Iris pigment epithelial cell (primary cell): ENCODE data around the gene RANBP2.

Experiments
- DNase-seq: peaks from one replicate; pipeline ENCODE4 v3.0.0-alpha.2; 2011; ENCODE audit warnings: low read depth

Gene RANBP2

DNA sequence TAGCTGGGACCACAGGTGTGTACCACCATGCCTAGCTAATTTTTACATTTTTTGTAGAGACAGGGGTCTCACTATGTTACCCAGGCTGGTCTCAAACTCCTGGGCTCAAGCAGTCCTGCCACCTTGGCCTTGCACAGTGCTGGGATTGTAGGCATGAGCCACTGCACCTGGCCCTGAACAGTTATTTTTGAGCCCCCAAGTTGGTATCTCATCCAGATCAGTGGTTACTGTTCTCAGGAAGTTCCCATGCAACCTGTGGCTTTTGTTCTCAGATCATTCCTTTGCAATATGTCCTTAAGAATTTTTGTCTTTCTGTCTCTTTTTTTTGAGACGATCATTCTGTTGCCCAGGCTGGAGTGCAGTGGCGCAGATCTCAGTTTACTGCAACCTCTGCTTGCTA lies 59.6 kb downstream of the RANBP2 start:
- no peak for DNase-seq

DNA sequence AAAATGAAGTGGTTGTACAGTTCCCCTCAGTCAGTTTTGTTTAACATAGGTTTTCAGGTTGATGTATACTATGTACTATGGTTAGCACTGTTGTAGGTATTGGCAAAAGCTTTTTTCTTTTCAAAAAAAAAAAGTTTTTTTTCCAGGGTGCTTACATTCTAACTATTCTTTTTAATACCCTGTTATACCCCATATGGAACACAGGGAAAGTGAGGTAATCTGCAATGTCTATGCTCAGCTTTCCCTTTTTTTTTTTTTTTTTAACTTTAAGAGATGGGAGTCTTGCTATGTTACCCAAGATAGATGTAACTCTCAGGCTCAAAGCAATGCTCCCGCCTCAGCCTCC lies 66.7 kb downstream of the RANBP2 start:
- no peak for DNase-seq

DNA sequence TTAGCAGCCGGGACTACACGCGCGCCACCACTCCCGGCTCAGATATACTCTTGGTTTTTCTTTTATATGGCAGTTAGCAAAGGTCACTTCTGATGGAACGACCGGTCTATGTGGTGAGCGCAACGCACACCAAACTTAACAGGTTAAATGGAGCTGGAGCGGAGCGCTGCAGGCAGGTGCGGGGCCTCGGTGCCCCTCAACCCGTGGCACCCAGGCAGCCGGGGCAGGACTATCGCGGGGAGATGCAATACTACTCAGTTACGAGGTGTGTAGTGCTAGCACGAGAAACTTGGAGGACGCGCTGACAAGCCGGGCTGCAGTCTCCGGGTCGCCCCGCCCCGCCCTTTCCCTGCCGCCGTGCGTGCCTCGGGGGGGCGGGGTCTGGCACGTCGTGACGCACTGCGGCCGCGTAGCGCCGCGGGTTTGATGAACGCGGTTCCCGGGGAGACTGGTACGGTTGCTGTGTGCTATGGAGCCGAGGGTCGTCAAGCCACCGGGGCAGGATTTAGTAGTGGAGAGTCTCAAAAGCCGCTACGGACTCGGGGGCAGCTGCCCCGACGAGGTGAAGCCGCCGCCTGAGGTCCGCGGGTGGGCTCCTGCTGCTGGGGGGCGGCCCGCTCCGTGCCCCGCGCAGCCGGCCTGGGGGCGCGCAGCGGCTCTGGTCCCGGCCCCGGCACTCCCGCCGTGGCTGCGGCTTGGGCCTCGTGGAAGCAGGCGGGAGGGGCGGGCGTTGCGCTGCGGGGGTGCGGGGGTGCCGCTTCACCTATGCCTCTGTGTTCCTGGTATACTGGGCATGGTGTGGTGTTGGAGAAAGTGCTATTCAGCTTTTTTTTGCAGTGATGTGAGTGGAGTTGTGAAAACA lies 67.3 kb downstream of the RANBP2 start, which contains the start of gene CCDC138:
Gene CCDC138, plus strand, starts transcription at position 418 of the 862 bp plus-strand sequence. Its CDS starts 52 bp downstream, at position 470.
- DNase-seq = peak; percentile 90

DNA sequence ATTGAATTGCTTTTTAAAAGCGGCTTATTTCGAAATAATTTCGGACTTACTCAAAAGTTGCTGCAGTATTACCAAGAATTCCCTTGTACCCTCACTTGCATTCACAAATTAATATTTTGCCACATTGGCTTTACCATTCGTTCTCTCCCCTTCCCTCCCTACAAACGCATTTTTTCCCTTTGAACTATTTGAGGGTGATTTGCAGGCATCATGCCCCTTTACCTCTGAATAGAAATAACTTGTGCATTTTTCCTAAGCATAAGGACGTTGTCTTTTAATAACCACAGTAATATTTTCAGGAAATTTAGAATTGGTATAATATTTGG lies 67.9 kb downstream of the RANBP2 start:
- DNase-seq = no peak

DNA sequence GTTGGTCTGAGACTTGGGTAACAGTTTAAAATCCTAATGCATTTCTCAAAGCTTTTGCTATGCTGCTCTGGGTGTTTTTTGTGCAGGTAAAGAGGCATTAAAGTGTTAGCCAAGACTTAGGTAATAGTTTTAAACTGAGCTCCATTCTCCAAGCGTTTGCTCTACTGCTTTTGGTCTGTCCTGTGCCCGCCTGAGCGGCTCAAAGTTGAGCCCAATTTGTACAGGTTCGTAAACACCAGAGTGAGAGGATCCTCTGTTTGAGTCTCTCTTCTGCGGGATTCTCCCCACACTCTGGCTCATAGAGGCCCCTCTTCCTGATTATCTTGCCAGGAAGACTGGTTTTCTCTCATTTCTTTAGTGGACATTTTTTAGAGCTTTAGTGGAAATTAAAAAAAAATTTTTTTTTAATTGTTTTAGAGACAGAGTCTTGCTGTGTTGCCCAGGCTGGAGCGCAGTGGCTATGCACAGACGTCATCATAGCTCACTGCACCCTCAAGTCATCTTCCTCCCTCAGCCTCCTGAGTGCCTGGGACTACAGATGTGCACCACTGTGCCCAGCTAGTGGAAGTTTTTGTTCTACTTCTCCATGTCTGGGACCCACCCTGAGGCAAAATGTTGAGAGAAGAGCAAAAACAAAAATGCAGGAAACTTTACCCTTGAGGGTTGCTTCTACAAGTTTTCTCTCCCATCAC lies 83.9 kb downstream of the RANBP2 start:
- DNase-seq = no peak

DNA sequence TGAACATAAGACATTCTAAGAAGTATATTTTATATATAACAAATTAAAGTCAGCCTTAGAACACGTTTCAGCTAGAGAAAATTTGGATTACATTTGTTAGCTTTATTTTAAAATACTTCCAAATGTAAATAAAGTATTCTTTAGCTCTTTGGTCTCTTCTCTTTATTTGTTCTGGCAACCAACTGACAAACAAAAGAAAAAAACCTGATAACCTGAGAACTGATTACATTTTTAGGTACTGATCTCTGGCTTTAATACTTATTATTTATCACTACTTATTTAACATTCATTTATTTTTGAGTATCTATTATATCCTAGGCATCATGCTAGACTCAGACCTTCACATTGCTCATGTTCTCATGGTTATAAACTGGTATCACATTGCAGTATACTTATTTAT lies 85.8 kb downstream of the RANBP2 start:
- no peak for DNase-seq

DNA sequence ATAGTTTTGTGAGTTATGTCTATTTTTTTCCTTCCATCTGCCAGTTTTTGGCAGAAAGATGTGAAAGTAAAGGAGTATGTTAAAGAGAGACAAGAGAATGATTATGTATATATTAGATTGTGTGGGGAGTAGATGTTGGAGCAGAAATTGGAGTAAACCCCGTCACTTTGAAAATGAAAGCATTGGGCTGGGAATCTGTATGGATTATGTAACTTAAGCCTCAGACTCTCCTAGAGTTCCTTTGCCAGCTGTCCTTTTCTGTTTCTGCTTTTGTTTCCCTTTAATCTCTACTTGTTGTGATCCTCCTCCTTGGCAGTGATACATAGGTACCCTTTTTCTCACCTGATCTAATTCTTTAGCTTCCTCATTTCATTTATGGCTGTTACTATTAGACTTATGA lies 86.5 kb downstream of the RANBP2 start:
- DNase-seq = peak; percentile 15

DNA sequence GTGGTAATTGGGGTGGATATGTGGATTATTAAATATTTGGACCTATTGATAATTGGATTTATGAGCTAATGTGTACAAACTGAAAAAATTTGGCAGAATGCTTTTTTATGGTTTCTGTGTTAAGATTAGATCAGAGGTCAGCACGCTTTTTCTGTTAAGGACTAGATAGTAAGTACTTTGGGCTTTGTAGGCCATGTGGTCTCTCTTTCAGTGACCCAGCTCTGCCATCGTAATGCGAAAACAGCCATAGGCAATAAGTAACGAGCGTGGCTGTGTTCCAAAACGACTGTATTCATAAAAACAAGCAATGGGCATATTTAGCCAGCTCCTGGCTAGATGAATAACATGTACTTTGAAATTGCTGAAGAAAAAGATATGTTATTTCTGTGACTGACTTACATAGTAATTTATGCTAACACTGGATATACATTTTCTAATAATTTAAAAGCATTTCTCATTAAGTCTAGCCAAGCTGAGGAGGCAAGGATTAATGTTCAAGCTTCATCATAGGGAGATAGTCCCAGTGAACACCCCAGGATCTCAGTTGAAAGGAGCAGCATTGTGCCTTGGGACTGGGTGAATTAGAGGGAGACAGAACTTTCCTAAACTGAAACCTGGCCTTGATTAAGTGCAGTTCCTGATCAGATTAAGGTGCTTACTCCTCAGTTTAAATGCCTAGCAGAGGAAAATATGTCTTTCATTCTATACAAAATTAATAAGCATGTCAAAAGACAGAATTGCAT lies 87.3 kb downstream of the RANBP2 start:
- no peak for DNase-seq

DNA sequence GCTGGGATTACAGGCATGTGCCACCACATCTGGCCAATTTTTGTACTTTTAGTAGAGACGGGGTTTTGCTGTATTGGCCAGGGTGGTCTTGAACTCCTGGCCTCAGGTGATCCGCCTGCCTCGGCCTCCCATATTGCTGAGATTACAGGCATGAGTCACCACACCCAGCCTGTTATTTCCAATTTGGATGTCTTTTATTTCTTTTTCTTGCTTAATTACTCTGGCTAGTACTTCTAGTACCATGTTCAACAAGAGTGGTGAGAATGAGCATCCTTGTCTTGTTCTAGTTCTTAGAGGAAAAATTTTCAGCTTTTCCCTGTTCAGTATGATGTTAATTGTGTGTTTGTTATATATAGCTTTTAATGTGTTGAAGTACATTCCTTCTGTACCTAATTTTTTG lies 90.7 kb downstream of the RANBP2 start:
- DNase-seq = no peak

DNA sequence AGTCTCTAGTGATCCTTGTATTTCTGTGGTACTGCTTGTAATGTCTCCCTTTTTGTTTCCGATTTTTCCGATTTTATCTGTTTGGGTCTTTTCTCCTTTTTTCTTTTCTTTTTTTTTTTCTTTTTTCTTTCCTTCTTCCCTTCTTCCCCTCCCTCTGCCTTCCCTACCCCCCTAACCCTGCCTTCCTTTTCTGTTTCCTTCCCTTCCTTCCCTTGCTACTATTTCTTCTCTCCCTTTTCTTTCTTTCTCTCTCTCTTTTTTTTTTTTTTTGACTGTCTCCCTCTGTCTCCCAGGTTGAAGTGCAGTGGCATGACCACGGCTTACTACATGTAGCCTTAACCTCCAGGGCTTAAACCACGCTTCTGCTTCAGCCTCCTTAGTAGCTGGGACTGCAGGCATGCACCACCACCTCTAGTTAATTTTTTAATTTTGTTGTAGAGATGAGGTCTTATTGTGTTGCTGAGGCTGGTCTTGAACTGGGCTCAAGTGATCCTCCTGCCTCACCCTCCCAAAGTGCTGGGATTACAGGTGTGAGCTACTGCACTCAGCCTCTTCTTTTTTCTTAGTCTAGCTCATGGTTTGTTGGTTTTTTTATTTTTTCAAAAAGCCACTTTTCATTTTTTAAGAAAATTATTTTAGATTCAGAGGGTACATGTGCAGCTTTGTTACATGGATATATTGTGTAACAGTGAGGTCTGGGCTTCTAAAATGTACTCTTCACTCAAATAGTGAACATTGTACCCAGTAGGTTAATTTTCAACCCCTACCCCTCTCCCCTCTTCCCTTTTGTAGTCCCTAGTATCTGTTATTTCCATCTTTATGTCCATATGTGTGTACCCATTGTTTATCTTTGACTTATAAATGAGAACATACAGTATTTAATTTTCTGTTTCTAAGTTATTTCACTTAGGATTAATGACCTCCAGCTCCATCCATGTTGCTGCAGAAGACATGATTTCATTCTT lies 92.0 kb downstream of the RANBP2 start:
- no peak for DNase-seq

DNA sequence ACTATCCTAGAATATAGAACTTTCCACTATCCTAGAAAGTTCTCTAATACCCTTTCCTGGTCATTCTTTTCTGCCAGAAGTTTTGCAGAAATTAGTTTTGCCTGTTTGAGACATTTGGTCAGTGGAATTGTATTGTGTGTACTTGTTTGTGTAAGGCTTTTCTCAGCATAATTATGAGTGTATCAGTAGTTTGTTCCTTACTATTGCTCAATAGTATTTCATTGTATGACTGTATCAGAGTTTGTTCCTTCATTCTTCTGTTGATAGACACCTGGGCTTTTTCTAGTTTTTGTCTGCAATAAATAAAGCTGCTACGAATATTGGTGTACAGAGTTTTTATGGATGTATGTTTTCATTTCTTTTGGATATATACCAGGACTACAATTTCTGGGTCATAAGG lies 94.5 kb downstream of the RANBP2 start:
- DNase-seq = peak; percentile 17

DNA sequence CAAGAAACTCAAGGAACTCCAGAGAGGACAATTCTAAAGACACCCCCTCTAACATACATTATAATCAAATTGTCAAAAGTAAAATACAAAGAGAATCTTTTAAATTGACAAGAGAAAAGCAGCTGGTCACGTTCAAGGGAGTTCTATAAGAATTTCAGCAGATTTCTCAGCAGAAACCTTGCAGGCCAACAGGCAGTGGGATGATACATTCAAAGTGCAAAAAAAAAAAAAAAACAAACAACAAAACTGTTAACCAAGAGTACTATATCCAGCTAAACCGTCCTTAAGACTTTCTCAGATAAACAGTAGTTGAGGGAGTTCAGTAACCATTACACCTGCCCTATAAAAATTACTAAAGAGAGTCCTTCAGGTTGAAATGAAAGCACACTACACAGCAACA lies 101.2 kb downstream of the RANBP2 start:
- no peak for DNase-seq

DNA sequence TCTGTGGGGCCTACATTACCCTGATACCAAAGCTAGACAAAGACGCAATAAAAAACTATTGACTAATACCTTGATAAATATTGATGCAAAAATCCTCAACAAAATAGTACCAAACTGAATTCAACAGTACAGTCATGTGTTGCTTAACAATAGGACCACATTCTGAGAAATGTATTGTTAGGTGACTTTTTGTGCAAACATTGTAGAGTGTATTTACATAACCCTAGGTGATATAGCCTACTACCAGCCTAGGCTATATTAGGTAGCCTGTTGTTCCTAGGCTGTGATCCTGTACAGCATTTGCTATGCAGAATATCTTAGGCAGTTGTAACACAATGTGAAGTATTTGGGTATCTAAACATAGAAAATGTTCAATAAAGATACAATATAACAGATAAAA lies 104.0 kb downstream of the RANBP2 start:
- no peak for DNase-seq

DNA sequence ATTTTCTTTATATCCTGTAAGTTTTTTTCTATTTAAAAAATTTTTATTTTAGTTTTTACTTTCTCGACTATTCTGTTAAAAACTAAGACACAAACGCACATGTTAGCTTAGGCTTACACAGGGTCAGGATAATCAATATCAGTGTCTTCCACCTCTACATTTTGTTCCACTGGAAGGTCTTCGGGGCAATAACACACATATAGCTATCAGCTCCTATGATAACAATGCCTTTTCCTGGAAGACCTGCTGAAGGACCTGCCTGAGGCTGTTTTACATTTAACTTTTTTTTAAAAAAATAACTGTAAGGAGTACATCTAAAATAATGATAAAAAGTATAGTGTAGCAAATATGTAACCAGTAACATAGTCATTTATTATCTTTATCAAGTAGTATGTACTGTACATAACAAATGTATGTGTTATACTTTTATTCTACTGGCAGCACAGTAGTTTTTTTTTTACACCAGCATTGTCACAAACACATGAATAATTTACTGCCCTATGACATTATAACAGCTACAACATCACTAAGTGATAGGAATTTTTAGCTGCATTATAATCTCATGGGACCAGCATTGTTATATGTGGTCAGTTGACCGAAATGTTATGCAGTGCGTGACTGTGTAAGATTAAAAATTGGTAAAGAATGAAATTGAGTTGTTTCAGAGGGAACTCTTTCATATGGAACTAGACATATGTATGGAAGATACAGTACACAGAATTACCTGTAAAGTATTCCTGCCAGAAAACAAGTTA lies 105.2 kb downstream of the RANBP2 start:
- no peak for DNase-seq

DNA sequence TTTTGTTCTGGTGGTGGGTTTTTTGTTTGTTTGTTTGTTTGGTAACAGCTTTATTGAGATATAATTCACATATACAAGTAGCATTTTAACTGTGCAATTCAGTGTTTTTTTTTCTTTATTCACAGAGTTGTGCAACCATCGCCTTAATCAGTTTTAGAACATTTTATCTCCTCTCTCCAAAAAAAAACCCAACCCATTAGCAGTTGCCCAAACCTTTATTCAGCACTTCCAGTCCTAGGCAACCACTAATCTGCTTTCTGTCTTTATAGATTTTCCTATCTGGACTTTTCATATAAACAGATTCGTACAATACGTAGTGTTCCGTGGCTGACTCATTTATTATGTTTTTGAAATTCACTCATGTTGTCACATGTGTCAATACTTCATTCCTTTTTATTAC lies 106.0 kb downstream of the RANBP2 start:
- DNase-seq = peak; percentile 58

DNA sequence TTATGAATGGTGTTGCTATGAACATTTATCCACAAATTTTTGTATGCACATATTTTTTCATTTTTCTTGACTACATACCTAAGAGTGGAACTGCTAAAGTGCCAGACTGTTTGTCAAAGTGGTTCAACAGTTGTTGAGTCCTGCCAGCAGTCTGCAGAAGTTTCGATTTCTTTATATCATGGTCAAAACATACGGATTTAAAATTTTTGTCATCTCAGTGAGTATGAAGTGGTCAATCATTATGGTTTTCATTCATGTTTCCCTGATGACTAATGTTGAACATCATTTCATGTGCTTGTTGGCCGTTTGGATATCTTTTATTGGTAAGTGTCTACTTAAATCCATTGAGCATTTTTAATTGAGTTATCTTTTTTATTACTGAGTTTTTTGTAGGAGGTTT lies 106.5 kb downstream of the RANBP2 start:
- peak; percentile 23 for DNase-seq

DNA sequence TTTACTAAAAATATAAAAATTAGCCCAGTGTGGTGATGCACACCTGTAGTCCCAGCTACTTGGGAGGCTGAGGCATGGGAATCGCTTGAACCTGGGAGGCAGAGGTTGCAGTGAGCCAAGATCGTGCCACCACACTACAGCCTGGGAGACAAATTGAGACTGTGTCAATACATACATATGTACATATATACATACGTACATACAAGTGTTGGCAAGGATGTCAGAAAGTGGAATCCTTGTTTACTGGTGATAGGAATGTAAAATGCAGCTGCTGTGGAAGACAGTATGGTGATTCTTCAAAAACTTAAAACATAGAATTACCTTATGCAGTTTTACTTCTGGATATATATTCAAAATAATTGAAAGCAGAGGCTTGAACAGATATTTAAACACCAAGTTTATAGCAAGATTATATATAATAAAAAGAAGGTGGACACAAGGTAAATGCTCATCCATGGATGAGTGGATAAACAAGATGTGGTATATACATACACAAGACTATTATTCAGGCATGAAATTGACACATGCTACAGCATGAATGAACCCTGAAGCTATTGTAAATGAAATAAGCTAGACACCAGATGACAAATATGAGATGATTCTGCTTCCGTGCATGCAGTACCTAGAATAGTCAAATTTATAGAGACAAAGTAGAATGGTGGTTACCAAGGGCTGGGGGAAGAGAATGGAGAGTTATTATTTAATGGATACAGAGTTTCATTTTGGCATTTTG lies 110.5 kb downstream of the RANBP2 start:
- DNase-seq = no peak

DNA sequence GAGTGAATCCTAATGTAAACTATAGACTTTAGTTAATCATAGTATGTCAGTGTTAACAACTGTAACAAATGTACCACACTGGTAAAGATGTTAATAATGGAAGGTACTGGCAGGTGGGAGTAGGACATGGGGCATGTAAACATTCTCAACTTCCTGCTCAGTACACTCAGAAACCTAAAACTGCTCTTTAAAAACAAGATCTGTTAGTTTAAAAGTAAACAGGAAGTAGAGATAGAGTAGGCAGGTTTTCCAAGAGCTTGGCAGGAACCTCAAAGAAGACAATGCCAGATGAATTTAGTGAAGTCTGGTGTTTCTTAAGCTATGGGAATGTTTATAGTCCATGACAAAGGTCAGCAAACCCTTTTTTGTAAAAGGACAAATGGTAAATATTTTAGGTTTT lies 113.9 kb downstream of the RANBP2 start:
- peak; percentile 37 for DNase-seq

DNA sequence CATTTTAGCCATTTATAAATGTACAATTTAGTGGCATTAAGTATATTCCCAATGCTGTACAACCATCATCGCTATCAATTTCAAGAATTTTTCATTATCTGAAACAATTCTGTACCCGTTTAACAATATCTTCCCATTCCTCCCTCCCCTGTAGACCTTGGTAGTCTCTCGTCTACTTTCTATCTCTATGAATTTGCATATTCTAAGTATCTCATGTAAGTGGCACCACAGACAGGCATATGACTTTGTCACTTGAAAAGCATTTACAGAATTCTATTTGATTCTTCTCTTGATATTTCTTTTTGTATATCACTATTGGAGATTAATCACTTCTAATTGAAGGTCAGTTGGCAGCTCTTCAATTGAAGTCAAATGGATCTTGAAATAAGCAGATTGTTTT lies 115.3 kb downstream of the RANBP2 start:
- DNase-seq = no peak

DNA sequence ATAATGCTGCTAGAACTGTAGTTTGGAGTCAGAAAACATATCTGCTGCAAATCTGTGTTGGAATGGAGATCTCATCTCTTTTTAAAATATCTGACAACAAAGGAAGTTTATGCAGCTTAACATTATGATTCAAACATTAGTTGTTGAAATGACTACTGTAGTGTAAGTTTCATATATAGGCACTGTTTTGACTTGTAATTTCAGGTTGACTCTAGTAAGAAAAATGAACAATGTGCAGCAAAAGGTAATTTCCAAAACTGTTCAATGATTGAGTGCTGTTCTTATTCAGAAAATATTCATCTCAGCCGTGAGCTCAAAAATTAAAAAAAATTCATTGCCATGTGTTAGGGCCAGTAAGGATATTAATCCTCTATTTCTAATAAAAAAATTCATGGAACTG lies 115.8 kb downstream of the RANBP2 start:
- DNase-seq = no peak
